DOHH2 (cell line): ENCODE measurements around the gene TPPP3.

ENCODE experiments used
- H3F3A ChIP-seq: fragments of 200-600 bp; sonication (generic), shearing (Covaris generic); 2 replicates; pipeline ENCODE4 v1.6.0; 2016; ENCODE audit warnings: antibody characterized with exemption, mild to moderate bottlenecking; ENCODE audit not compliant: control insufficient read depth, insufficient read depth
- H3K27ac ChIP-seq: fragments of 200-600 bp; sonication (generic); 2 replicates; pipeline ENCODE4 v1.5.1; 2014; ENCODE audit warnings: low read depth, mild to moderate bottlenecking, low read length, moderate library complexity
- H3K27me3 ChIP-seq: fragments of 200-600 bp; sonication (generic); 2 replicates; pipeline ENCODE4 v1.6.1; 2014; ENCODE audit warnings: mild to moderate bottlenecking, low read length, mixed read lengths; ENCODE audit not compliant: control insufficient read depth
- H3K36me3 ChIP-seq: fragments of 200-600 bp; sonication (generic); 2 replicates; pipeline ENCODE4 v1.6.1; 2014; ENCODE audit warnings: mild to moderate bottlenecking, low read length, moderate library complexity, mixed read lengths; ENCODE audit not compliant: control insufficient read depth
- H3K4me1 ChIP-seq: fragments of 200-600 bp; sonication (generic); 2 replicates; pipeline ENCODE4 v1.6.1; 2014; ENCODE audit warnings: mild to moderate bottlenecking, low read length, mixed read lengths; ENCODE audit not compliant: control insufficient read depth
- H3K4me2 ChIP-seq: fragments of 200-600 bp; sonication (generic); 2 replicates; pipeline ENCODE4 v1.6.0; 2014; ENCODE audit warnings: mild to moderate bottlenecking, low read length, moderate library complexity
- H3K4me3 ChIP-seq: fragments of 200-600 bp; sonication (generic); 2 replicates; pipeline ENCODE4 v1.5.1; 2014; ENCODE audit warnings: mild to moderate bottlenecking, low read length, mixed read lengths
- H3K79me2 ChIP-seq: fragments of 200-600 bp; sonication (generic); 2 replicates; pipeline ENCODE4 v1.6.1; 2014; ENCODE audit warnings: mild to moderate bottlenecking, low read length, mixed read lengths; ENCODE audit not compliant: control insufficient read depth
- H3K9me2 ChIP-seq: fragments of 200-600 bp; sonication (generic); replicated peaks from 2 replicates; pipeline ENCODE4 v1.6.1; 2014; ENCODE audit warnings: mild to moderate bottlenecking, low read length, mixed read lengths; ENCODE audit not compliant: control insufficient read depth
- H3K9me3 ChIP-seq: fragments of 200-600 bp; sonication (generic); 2 replicates; pipeline ENCODE4 v1.6.1; 2014; ENCODE audit warnings: antibody characterized with exemption, low read length, mixed read lengths; ENCODE audit not compliant: control insufficient read depth, insufficient read depth
- H4K20me1 ChIP-seq: fragments of 200-600 bp; sonication (generic); 2 replicates; pipeline ENCODE4 v1.6.0; 2014; ENCODE audit warnings: low read depth, mild to moderate bottlenecking, antibody characterized with exemption, low read length, moderate library complexity; ENCODE audit not compliant: control insufficient read depth, insufficient read depth
- EZH2phosphoT487 ChIP-seq: fragments of 200-600 bp; sonication (generic); IDR thresholded peaks from 2 replicates; pipeline ENCODE4 v1.6.1; 2017; ENCODE audit warnings: borderline replicate concordance, mild to moderate bottlenecking, antibody characterized with exemption, low read length, moderate library complexity, mixed read lengths
- TF ChIP-seq, protein P1 (sequence below): fragments of 200-600 bp; sonication (generic); IDR thresholded peaks from one replicate; pipeline ENCODE4 v1.5.1; 2014; ENCODE audit warnings: antibody characterized with exemption, mild to moderate bottlenecking, low read depth, low read length; ENCODE audit not compliant: poor library complexity, severe bottlenecking

Gene TPPP3

DNA sequence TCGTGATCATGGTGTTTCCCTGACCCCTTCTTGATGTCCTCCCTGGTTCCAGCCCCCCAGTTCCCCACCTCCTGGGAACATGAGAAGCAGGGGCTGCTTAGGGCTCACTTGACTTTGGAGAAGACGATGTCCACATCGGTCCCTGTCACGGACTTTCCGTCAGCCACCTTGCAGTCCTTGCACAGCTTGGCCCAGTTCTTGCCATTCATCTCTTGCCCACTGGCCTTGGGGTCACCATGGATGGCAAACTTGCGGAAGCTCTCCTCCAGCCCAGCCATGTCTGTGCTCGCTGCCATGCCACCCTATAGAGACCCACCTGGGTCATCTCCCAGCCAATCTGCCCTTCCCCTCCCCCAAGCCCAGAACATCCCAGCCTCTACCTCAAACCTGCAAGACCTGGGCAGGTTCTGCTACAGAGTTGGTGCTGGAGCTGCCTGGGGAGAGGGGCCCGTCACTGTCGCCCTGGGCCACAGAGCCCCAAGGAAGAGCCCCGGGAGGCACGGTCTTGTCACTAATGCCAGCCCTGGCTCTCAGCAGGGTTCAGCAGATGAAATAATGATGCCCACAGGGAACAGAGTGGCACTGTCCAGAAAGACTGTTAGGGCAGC, 2.4 kb downstream of the TPPP3 start:
- Histone ChIP-seq H3K27ac (no peak overlapping the region), H3K4me3 (no peak overlapping the region), H3F3A (no peaks in the 10 kb centered on the region), H3K79me2 (no peaks in the 10 kb centered on the region), H4K20me1 (no peaks in the 10 kb centered on the region), H3K27me3 (peaks cover 27% of the 10 kb centered on the region), H3K4me2 (no peak overlapping the region), H3K9me2 (no peaks in the 10 kb centered on the region), H3K9me3 (no peaks in the 10 kb centered on the region), H3K4me1 (no peaks in the 10 kb centered on the region), H3K36me3 (no peaks in the 10 kb centered on the region)
- TF ChIP-seq, protein P1, sequence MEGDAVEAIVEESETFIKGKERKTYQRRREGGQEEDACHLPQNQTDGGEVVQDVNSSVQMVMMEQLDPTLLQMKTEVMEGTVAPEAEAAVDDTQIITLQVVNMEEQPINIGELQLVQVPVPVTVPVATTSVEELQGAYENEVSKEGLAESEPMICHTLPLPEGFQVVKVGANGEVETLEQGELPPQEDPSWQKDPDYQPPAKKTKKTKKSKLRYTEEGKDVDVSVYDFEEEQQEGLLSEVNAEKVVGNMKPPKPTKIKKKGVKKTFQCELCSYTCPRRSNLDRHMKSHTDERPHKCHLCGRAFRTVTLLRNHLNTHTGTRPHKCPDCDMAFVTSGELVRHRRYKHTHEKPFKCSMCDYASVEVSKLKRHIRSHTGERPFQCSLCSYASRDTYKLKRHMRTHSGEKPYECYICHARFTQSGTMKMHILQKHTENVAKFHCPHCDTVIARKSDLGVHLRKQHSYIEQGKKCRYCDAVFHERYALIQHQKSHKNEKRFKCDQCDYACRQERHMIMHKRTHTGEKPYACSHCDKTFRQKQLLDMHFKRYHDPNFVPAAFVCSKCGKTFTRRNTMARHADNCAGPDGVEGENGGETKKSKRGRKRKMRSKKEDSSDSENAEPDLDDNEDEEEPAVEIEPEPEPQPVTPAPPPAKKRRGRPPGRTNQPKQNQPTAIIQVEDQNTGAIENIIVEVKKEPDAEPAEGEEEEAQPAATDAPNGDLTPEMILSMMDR, result no peak
- no peak for TF ChIP-seq EZH2phosphoT487

DNA sequence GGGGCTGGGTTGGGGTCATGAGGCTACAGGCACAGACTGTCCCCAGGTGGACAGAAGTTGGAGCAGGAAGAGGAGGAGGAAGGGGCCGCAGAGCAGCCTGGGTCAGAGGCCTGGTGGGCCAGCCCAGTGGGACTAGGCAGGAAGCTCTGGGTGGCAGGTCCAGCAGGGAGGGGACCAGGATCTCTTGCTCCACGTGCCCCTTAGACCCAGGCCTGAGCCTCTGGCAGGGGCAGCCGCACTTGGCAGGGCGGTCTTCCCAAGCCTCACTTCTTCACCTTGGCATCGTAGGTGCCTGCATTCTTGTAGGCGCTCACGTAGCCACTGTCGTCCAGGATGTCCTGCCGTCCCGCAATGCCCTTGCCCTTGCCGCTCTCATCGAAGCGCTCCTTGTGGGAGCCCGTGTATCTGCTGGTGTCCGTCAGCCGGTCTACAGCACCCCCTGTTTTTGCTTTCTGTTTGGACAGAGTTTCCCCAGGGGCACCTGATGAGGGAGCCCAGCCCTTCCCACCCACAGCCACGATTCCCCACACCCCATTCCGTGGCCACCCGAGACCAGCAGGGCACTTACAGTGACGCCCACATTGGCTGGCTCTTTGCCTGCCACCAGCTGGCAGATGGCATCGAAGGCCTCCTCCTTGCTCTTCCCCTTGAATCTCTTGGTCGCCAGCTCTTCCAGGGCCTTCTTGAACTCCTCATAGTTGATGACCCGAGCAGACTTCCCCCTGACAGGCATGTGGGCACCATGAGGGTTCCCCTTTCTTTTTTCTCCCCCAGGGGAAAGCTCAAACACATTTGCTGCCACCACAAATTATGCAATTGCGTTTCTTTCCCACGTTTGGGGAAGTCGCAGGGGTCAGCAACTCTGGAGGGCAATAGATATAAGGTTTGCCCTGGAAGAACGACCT, 3.1 kb downstream of the TPPP3 start:
- H3K36me3 ChIP-seq, result no peaks in the 10 kb centered on the region
- no peaks in the 10 kb centered on the region for H3K4me1 ChIP-seq
- H3K9me3 ChIP-seq, result no peaks in the 10 kb centered on the region
- H4K20me1 ChIP-seq, result no peaks in the 10 kb centered on the region
- H3K27ac ChIP-seq, result no peak overlapping the region
- H3K9me2 ChIP-seq, result no peaks in the 10 kb centered on the region
- no peak overlapping the region for H3K4me2 ChIP-seq
- H3K79me2 ChIP-seq, result no peaks in the 10 kb centered on the region
- TF ChIP-seq, protein P1, result no peak
- no peak for TF ChIP-seq EZH2phosphoT487
- no peak overlapping the region for H3K4me3 ChIP-seq
- H3F3A ChIP-seq, result no peaks in the 10 kb centered on the region
- H3K27me3 ChIP-seq, result peaks cover 26% of the 10 kb centered on the region

DNA sequence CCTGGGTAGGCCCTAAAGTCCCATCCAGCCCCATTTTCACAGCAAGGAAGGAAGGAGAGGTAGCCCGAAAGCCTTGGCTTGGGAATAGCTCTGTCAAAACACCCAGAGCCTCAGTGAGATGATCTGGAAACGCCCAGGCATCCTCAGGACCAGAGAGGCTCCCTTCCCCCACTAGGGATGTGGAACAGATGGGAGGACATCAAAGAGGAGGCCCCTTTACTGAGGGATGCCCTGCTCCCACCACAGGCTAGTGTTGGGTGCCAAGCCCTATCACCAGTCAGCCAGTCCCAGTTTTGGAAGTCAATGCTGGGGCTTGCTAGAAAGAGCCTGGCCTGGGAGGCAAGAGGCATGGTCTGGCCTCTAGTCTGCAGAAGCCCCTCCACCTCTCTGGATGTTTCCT, 4.7 kb downstream of the TPPP3 start:
- H3K4me1 ChIP-seq, result no peaks in the 10 kb centered on the region
- no peaks in the 10 kb centered on the region for H3K9me3 ChIP-seq
- peaks cover 13% of the 10 kb centered on the region for H3K27me3 ChIP-seq
- no peaks in the 10 kb centered on the region for H4K20me1 ChIP-seq
- TF ChIP-seq, protein P1, result no peak
- no peak for TF ChIP-seq EZH2phosphoT487
- H3K4me2 ChIP-seq, result no peak overlapping the region
- H3F3A ChIP-seq, result no peaks in the 10 kb centered on the region
- H3K36me3 ChIP-seq, result no peaks in the 10 kb centered on the region
- H3K4me3 ChIP-seq, result no peak overlapping the region
- no peak overlapping the region for H3K27ac ChIP-seq
- no peaks in the 10 kb centered on the region for H3K9me2 ChIP-seq
- no peaks in the 10 kb centered on the region for H3K79me2 ChIP-seq
